Activated CD4-positive, alpha-beta T cell treated with anti-CD3 and anti-CD28 coated beads for 4 hours (primary cell): ENCODE results near the gene AKNA.
A peak's percentile ranks its signal among the peaks of the same experiment; 100 is the strongest.

Experiments
- DNase-seq, 2 donors: peaks; one replicate each; pipeline ENCODE4 v3.0.0-alpha.2; 2020

AKNA gene

GRCh38 chr9:114387680-114388356 lies at the start of gene AKNA:
Gene AKNA, minus strand, starts transcription at chr9:114387982. Its CDS starts 6,649 bp downstream, at chr9:114381333.
- peak; percentile 80 to 82 for DNase-seq

GRCh38 chr9:114437401-114437893 lies 49.7 kb upstream of the AKNA start:
- DNase-seq = no peak

GRCh38 chr9:114434878-114435311 lies 47.1 kb upstream of the AKNA start:
- DNase-seq = no peak

GRCh38 chr9:114433720-114434255 lies 46.0 kb upstream of the AKNA start:
- DNase-seq = no peak

- no peak for DNase-seq
Measured at GRCh38 chr9:114433086-114433485, 45.3 kb upstream of the AKNA start.

- DNase-seq = no peak
Measured at GRCh38 chr9:114432323-114433067, 44.7 kb upstream of the AKNA start.

- no peak for DNase-seq
Measured at GRCh38 chr9:114431770-114432169, 44.0 kb upstream of the AKNA start.

- no peak for DNase-seq
Measured at GRCh38 chr9:114431003-114431402, 43.2 kb upstream of the AKNA start.

GRCh38 chr9:114430457-114430856 lies 42.7 kb upstream of the AKNA start:
- DNase-seq = no peak

GRCh38 chr9:114429488-114429887 lies 41.7 kb upstream of the AKNA start:
- no peak for DNase-seq

- no peak for DNase-seq
Measured at GRCh38 chr9:114428466-114428865, 40.7 kb upstream of the AKNA start.

- no peak for DNase-seq
Measured at GRCh38 chr9:114427644-114428043, 39.9 kb upstream of the AKNA start.

GRCh38 chr9:114426046-114426948 lies 38.5 kb upstream of the AKNA start:
- DNase-seq = no peak

GRCh38 chr9:114425126-114425525 lies 37.3 kb upstream of the AKNA start:
- no peak for DNase-seq

GRCh38 chr9:114424126-114424525 lies 36.3 kb upstream of the AKNA start:
- DNase-seq = no peak

- DNase-seq = no peak
Measured at GRCh38 chr9:114423181-114423580, 35.4 kb upstream of the AKNA start.

GRCh38 chr9:114421147-114421546 lies 33.4 kb upstream of the AKNA start:
- no peak for DNase-seq

GRCh38 chr9:114419796-114420195 lies 32.0 kb upstream of the AKNA start:
- DNase-seq = no peak

- no peak for DNase-seq
Measured at GRCh38 chr9:114418053-114418452, 30.3 kb upstream of the AKNA start.

GRCh38 chr9:114417511-114417910 lies 29.7 kb upstream of the AKNA start:
- DNase-seq = no peak

- no peak for DNase-seq
Measured at GRCh38 chr9:114416906-114417305, 29.1 kb upstream of the AKNA start.

GRCh38 chr9:114416290-114416689 lies 28.5 kb upstream of the AKNA start:
- DNase-seq = no peak

GRCh38 chr9:114414346-114414745 lies 26.6 kb upstream of the AKNA start:
- no peak for DNase-seq
